SU-DHL-6 (cell line): ENCODE results near the gene PKP2.

Experiments used
- H2AFZ ChIP-seq: fragments of 200-600 bp; sonication (generic); 2 replicates; pipeline ENCODE4 v1.6.1; 2014; ENCODE audit warnings: low read depth, mild to moderate bottlenecking, moderate library complexity, mixed read lengths, antibody characterized with exemption, low read length; ENCODE audit not compliant: severe bottlenecking
- H3F3A ChIP-seq: fragments of 200-600 bp; shearing (Covaris generic); 2 replicates; pipeline ENCODE4 v1.6.0; 2016; ENCODE audit warnings: antibody characterized with exemption, mild to moderate bottlenecking; ENCODE audit not compliant: insufficient read depth
- H3K27ac ChIP-seq: fragments of 200-600 bp; sonication (generic); 2 replicates; pipeline ENCODE4 v1.5.1; 2016; ENCODE audit warnings: low read depth, mild to moderate bottlenecking, low read length, moderate library complexity, mixed read lengths
- H3K27me3 ChIP-seq: fragments of 200-600 bp; sonication (generic), shearing (Covaris generic); 2 replicates; pipeline ENCODE4 v1.6.0; 2014; ENCODE audit warnings: mild to moderate bottlenecking, low read length
- H3K36me3 ChIP-seq: fragments of 200-600 bp; sonication (generic); 2 replicates; pipeline ENCODE4 v1.6.1; 2014; ENCODE audit warnings: mild to moderate bottlenecking, low read length, mixed read lengths
- H3K4me2 ChIP-seq: fragments of 300-600, 200-600 bp; shearing (Covaris generic), sonication (generic); 2 replicates; pipeline ENCODE4 v1.6.0; 2014; ENCODE audit warnings: low read length, low read depth, mild to moderate bottlenecking; ENCODE audit not compliant: poor library complexity, severe bottlenecking
- H3K4me3 ChIP-seq: fragments of 200-600 bp; sonication (generic); 2 replicates; pipeline ENCODE4 v1.5.1; 2014; ENCODE audit warnings: antibody characterized with exemption, low read length, mild to moderate bottlenecking, mixed read lengths; ENCODE audit not compliant: insufficient read depth, poor library complexity, severe bottlenecking
- H3K79me2 ChIP-seq: fragments of 200-600 bp; sonication (generic); 2 replicates; pipeline ENCODE4 v1.6.1; 2014; ENCODE audit warnings: mild to moderate bottlenecking, low read length, moderate library complexity; ENCODE audit not compliant: insufficient read depth
- H3K9ac ChIP-seq: fragments of 200-600 bp; sonication (generic); 2 replicates; pipeline ENCODE4 v1.7.0; 2014; ENCODE audit warnings: mild to moderate bottlenecking, low read length
- H3K9me2 ChIP-seq: fragments of 200-600 bp; sonication (generic); replicated peaks from 2 replicates; pipeline ENCODE4 v1.6.1; 2014; ENCODE audit warnings: low read length; ENCODE audit not compliant: insufficient read depth
- H3K9me3 ChIP-seq: fragments of 200-600 bp; sonication (generic); 2 replicates; pipeline ENCODE4 v1.6.1; 2014; ENCODE audit warnings: low read length, mixed read lengths; ENCODE audit not compliant: insufficient read depth
- H4K20me1 ChIP-seq: fragments of 200-600 bp; sonication (generic); 2 replicates; pipeline ENCODE4 v1.6.1; 2014; ENCODE audit warnings: low read depth, mild to moderate bottlenecking, antibody characterized with exemption, low read length, moderate library complexity, mixed read lengths
- EZH2phosphoT487 ChIP-seq: fragments of 200-600 bp; sonication (generic), shearing (Covaris generic); conservative IDR thresholded peaks from 2 replicates; pipeline ENCODE4 v1.6.1; 2018; ENCODE audit warnings: mild to moderate bottlenecking, antibody characterized with exemption, low read length, moderate library complexity, mixed read lengths
- TF ChIP-seq, protein P1 (sequence below): fragments of 200-600 bp; sonication (generic); IDR thresholded peaks from one replicate; pipeline ENCODE4 v1.5.1; 2017; ENCODE audit warnings: antibody characterized with exemption, mild to moderate bottlenecking, low read length, moderate library complexity; ENCODE audit not compliant: insufficient read depth, poor library complexity, severe bottlenecking

Gene PKP2

DNA sequence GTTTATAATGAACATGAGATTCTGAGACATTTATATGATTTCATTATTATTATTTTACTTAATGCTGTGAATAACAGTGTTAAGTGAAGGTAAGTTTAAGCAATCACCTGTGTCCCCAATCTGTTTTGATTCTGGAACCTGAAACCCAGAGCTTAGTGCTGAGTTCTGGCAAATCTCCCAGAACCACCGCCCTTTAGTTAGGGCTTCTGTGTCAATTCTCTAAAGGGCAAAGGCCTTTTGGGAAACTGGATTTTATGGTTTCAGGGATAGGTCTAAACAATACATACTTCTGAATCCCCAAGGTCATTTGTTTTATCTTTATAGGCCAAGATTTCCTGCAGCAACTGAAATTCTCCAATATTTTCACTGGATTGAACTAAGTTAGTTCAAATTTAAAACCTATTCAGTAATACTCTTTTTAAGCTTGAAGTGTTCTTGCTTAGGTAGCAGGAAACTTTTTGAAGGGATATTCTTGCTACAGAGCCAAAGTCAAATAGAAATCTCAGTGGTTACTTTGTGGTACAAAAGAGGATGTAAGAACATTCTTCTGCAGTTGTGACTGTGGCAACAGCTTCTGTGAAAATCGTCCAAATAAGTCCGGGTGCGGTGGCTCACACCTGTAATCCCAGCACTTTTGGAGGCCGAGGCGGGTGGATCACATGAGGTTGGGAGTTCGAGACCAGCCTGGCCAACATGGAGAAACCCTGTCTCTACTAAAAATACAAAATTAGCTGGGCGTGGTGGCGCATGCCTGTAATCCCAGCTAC is 10.0 kb upstream of the PKP2 start:
- TF ChIP-seq EZH2phosphoT487 = no peak
- TF ChIP-seq, protein P1, sequence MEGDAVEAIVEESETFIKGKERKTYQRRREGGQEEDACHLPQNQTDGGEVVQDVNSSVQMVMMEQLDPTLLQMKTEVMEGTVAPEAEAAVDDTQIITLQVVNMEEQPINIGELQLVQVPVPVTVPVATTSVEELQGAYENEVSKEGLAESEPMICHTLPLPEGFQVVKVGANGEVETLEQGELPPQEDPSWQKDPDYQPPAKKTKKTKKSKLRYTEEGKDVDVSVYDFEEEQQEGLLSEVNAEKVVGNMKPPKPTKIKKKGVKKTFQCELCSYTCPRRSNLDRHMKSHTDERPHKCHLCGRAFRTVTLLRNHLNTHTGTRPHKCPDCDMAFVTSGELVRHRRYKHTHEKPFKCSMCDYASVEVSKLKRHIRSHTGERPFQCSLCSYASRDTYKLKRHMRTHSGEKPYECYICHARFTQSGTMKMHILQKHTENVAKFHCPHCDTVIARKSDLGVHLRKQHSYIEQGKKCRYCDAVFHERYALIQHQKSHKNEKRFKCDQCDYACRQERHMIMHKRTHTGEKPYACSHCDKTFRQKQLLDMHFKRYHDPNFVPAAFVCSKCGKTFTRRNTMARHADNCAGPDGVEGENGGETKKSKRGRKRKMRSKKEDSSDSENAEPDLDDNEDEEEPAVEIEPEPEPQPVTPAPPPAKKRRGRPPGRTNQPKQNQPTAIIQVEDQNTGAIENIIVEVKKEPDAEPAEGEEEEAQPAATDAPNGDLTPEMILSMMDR = no peak
- Histone ChIP-seq H3K9ac (no peak overlapping the region), H3K36me3 (no peaks in the 10 kb centered on the region), H3K27me3 (no peaks in the 10 kb centered on the region), H3K9me2 (no peaks in the 10 kb centered on the region), H3K4me3 (no peak overlapping the region), H3K27ac (no peak overlapping the region), H4K20me1 (no peaks in the 10 kb centered on the region), H3K9me3 (no peaks in the 10 kb centered on the region), H3F3A (no peaks in the 10 kb centered on the region), H3K4me2 (no peak overlapping the region), H3K79me2 (no peaks in the 10 kb centered on the region), H2AFZ (no peak overlapping the region)

DNA sequence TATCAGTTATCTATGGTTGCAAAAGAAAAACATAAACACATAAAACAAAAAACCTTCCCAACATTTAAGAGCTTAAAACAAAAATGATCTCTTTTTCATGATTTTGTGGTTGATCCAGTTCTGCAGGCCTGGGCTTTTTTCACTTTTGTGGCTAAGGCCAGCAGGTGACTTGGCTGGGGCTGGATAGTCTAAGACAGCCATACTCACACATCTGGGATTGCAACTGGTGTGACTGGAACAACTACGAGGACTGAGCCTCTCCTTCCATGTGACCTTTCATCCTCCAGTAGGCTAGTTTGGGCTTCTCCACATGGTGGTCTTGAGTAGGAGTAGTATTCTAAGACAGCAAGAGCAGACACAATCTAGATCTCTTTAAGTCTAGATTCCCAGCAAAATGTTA is 7.2 kb upstream of the PKP2 start:
- TF ChIP-seq, protein P1 = no peak
- TF ChIP-seq EZH2phosphoT487 = no peak
- Histone ChIP-seq H2AFZ (no peak overlapping the region), H3K27ac (no peak overlapping the region), H3K79me2 (no peaks in the 10 kb centered on the region), H3K4me3 (no peak overlapping the region), H3K9me3 (no peaks in the 10 kb centered on the region), H3K36me3 (no peaks in the 10 kb centered on the region), H3K9me2 (no peaks in the 10 kb centered on the region), H3F3A (no peaks in the 10 kb centered on the region), H3K4me2 (no peak overlapping the region), H3K27me3 (no peaks in the 10 kb centered on the region), H4K20me1 (no peaks in the 10 kb centered on the region), H3K9ac (no peak overlapping the region)

DNA sequence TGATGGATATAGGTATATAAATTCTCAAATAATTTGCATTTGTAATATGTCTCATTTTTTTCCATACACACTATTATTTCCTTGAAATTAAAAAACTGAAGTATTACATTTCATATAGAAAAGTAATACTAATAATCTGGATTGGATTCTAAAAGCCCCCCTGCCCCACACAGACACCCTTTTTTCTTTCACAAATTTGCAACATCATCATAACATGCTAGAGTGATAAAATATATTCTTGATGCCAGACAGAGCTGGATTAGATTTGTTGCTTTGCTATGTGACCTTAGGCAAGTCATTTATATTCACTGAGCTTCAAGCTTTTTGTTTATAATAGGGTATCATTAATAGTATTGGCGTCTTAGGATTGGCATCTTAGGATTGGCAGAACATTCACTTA is 6.7 kb upstream of the PKP2 start:
- H3K9ac ChIP-seq = no peak overlapping the region

DNA sequence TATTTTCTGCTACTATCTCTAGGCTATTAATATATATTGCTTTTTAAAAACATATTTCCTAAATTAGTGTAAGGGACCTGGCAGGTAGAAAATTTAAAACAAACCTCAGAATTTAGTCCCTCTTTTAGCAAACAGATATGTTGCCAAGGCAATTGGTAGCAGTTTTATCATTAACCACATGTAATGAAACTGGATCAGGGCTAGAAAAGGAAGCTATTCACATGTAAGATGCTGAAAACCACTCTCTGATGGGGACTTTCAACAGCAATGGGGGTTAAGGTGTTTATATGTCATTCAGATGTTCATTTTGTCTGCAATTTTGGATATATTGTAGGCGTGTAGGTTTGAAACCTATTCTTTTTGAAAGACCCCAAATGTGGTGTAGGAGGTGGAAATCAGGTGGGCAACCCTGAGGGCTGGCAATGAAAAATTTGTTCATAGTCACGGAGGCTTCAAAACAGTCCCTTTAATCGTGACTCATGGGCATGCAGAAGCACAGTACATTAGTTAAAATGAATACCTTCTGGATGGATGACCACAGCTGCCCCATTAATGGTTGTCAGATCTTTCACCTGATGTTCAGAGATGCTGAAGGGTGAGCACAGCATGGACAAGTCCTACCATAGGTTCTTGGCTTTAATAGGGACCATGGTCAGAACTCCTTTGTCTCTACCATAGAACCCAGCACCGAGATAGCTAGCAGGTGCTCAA is 5.9 kb upstream of the PKP2 start:
- H3K9ac ChIP-seq = no peak overlapping the region
- no peaks in the 10 kb centered on the region for H4K20me1 ChIP-seq
- H3F3A ChIP-seq = no peaks in the 10 kb centered on the region
- no peak overlapping the region for H2AFZ ChIP-seq
- TF ChIP-seq EZH2phosphoT487 = no peak
- TF ChIP-seq, protein P1 = no peak
- H3K27ac ChIP-seq = no peak overlapping the region
- no peaks in the 10 kb centered on the region for H3K27me3 ChIP-seq
- no peak overlapping the region for H3K4me2 ChIP-seq
- H3K9me3 ChIP-seq = no peaks in the 10 kb centered on the region
- no peak overlapping the region for H3K4me3 ChIP-seq
- no peaks in the 10 kb centered on the region for H3K9me2 ChIP-seq
- H3K79me2 ChIP-seq = no peaks in the 10 kb centered on the region
- no peaks in the 10 kb centered on the region for H3K36me3 ChIP-seq

More for the DNA sequence above, 6.7 kb upstream of the PKP2 start:
- H3K9me3 ChIP-seq = no peaks in the 10 kb centered on the region
- H3F3A ChIP-seq = no peaks in the 10 kb centered on the region
- H3K4me3 ChIP-seq = no peak overlapping the region
- H4K20me1 ChIP-seq = no peaks in the 10 kb centered on the region
- H2AFZ ChIP-seq = no peak overlapping the region
- no peak for TF ChIP-seq EZH2phosphoT487
- H3K27ac ChIP-seq = no peak overlapping the region
- no peaks in the 10 kb centered on the region for H3K27me3 ChIP-seq
- H3K4me2 ChIP-seq = no peak overlapping the region
- H3K79me2 ChIP-seq = no peaks in the 10 kb centered on the region
- no peaks in the 10 kb centered on the region for H3K36me3 ChIP-seq
- no peaks in the 10 kb centered on the region for H3K9me2 ChIP-seq
